HG03575 (cell line): ENCODE data around the gene FHIT.

ENCODE experiments used
- ATAC-seq: cut with Tn5 transposase; IDR thresholded peaks from one replicate; pipeline ENCODE4 v1.9.1; 2021; ENCODE audit not compliant: unreplicated experiment, insufficient number of reproducible peaks, low FRiP score; ENCODE audit errors: extremely low read depth

Gene FHIT

DNA sequence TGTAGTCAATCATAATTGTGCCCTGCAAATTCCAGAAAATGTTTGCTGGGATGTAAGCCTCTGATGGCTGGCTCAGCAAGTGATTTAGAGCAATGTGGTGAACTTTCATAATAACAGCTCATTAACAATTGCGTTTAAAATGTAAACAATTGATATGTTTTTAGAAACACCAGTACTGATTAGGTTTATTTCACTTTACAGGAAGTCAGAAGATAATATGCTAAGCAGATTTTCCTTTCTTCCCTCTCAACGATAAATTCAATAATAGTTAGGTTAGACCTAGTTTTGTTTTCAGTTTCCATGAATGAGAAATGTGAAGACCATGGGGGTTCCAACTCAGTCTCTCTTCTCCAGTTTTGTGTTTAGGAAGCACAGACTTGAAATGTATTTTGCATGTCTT is 71.0 kb downstream of the FHIT start:
- no peak for ATAC-seq

DNA sequence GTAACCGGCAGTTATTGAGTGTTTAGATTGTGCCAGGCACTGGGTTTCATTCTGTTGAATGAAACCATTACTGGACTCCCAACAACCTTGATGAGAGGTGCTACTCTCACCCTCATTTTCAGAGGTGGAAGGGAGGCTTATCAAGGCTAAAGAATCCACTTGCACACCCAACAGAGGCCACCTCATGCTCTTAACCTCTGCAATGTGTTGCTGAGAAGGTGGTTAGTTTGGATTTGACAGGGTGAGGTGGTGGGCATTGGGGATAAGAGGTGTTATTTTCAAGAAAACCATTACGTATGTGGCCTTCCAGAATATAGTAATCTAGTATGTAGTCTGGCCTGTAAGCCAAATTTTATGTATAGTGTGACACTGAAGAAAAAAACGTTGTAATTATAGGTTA is 73.1 kb downstream of the FHIT start:
- no peak for ATAC-seq

DNA sequence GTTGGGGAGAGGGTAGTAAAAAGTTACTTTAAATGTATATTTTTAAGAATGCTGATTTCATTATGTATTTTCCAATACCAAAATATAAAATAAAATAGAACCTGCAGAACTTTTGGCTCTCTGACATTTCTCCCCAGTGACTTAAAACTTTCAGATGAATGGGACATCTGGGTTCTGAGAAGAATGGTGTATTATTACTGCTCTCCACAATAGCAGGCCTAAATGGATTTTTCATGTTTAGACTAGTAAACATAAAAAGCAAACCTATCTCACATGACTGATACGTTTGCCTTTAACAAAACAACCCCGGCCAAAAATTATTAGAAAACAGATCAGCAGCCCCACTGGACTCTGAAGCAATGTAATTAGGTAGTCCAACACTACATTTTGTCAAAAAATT is 73.8 kb downstream of the FHIT start:
- ATAC-seq, result no peak

DNA sequence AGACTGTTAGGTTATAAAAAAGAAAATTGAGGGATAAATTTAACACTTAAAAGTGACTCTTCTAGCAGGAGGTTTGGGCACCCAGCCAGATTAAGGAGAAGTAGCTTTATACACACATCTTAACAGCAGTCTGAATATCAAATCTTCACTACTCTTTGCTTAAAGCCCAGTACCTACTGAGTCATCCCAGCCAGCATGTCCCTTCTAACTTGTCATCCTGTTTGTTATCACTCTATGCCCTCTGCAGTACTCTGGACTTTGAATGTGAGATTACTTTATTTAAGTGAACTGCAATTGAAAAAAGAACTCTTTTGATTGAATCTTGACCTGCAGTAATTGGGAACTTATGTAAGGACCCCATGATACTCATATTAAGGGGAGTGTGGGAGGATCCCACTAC is 77.6 kb downstream of the FHIT start:
- no peak for ATAC-seq

DNA sequence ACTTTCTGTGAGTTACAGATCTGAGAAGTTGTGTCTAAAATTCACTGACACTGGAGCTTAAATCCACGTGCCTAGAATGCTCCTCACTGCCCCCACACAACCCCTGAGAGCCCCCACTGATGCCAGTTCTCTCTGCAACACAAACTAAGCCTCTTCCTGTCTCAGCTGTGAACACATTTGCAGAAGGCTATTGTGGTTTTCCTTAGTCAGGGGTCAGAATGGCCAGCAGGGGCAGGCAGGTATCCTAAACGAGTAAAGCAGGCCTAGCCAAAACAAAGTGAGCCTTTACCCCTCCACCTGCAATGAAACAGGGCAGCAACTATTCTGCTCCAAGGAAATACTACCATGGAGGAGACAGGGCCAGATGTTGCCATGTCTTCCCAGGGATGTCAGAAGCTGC is 78.6 kb downstream of the FHIT start:
- no peak for ATAC-seq

DNA sequence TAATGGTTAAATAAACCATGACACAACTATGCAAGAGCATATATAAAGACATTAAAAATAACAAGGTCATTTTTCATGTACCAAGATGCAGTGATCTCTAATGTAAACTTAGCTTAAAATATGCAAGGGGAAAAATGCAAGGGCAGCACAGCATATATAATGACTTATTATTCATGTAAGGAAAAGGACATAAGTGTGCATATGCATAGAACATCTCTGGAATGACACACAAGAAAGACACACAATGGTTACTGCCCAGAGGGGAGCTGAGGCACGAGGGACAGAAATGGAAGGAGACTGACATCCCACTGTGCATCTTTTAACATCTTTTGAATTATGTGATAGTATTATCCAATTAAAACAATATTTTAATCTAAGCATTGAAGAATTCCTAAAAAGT is 79.0 kb downstream of the FHIT start:
- no peak for ATAC-seq

DNA sequence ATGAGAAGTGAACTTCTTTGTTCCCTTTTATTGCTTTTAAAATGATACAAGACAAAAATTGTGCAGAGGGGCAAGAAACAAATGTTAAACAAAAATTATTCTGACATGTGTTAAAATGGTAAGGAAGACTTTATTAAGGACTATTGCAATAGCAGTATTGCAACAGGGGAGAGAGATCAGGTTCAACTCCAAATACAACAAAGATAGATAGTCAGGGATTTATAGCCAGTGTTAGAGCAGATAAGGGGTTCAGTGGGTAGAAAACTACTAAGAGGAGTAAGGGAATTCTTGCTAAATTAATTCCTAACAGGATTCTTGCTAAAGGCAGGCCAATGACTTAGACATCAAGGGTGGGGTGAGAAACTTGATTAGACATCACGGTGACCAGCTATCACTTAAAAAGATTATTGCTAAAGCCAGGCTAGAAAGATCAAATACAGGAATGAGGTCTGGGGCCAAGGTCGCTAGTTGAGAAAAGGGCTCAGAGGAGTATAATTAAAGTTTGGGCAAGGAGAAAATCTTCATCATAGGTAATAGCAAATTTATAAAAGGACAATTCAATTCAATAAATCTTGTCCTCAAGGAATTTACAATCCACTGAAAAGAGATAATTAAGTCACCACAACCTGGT is 81.5 kb downstream of the FHIT start:
- no peak for ATAC-seq

DNA sequence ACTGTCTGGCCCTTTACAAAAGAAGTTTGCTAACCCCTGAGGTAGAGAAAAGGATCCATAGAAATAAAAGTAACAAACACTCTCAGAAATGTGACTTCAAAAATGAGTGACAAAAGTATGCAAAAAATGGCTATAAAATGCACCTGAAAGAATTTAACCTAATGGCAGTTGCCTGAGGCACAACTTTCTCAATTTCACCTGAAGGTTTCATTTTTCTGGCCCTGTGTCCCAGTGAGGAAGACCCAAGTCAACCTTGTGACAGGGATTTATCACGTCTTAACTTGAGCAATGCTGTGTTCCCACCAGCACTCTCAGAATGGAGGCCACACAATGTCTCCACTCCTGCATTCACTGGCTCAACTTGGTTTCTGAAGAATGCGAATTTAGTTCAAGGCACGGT is 83.0 kb downstream of the FHIT start:
- ATAC-seq, result no peak

DNA sequence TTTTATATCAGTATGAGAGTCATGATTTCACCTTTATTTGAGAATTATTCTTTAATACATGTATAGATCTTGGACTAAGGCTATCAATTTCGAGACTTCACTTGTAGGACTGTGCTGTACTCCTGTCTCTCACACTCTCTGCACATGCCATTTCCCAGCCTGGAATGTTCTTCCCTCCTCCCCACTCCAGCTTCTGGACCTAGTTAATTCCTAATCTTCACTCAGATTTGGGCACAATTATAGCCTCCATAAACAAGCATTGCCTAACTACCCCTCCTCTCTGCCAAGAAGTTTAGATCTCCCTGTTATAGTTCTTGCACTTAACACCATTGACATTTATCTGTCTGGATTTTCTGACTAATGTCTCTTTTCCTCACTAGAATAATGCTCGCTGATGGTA is 88.3 kb downstream of the FHIT start:
- no peak for ATAC-seq

DNA sequence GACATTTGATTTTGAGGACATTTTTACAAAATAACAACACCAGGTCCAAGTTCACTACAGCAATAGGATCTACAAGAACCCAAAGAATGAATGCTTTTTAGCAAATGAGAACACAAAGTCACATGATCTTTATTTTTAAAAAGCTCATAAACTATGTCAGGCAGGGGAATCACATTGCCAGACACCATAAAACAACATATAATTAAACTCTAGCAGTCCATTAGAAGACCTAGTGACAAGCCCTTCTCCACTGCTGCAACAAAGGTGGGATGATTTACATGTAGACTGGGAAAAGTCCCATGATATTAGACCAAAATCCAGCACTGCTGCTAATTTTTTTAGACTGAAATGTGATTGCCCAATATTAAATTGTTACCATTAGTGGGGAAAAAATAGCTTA is 92.6 kb downstream of the FHIT start:
- no peak for ATAC-seq

DNA sequence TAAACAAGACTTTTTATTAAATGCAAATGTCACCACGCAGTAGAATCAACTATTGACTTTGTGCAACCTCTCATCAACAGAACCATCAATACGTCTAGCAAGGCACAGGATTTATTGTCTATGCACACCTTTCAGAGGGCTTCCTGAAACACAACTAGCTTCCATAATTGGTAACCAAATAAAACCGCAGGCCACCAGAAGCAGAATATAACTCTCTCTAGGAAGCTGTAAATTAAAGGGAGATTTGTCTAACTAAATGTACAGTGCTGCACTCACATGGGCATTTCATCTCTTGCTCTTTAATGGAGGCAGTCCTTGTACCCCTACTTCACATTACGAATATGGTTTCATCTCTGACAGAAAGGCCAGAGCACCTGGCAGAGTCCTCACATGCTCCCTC is 93.0 kb downstream of the FHIT start:
- ATAC-seq, result no peak

DNA sequence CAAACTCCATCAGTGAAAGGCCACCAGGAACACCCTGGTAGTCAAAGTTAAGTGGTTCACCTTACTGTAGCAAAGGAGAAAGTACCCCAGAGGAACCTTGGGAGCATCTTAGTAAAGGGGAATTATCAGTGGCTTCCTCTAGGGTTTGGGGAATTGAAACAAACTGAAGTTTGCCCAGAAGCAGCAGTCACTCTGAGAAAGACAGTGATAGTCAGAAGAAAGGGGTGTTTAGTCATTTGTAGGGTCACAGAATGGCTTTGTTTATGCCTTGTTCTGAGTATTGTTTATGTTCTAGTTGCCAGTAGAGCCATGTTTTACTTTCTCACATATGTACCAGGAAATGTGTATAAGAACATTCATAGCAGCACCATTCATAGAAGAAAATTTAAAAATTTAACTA is 93.8 kb downstream of the FHIT start:
- peak; percentile 54 for ATAC-seq

DNA sequence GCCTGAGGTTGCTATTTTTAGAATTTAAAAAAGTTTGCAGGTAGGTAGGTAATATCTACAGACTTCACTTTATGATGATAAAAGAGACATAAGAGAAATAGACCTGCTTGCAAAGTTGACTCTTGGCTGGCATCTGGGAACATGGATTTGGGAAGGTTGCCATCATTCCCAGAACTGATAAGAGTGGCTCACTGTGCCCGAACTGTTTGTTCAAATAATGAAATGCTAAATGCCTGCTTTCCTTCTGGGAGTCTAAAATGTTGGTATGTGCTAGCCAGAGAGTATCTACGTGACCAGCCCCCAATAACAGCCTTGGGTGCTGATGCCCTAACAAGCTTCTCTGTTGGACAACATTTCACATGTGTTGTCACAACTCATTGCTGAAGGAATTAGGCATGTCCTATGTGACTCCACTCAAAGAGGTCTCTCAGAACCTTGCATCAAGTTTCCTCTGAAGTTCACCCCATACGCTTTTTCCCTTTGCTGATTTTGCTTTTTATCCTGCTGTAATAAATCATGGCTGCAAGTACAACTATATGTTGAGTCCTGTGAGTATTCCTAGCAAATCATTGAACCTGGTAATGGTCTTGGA is 95.5 kb downstream of the FHIT start:
- ATAC-seq, result no peak

DNA sequence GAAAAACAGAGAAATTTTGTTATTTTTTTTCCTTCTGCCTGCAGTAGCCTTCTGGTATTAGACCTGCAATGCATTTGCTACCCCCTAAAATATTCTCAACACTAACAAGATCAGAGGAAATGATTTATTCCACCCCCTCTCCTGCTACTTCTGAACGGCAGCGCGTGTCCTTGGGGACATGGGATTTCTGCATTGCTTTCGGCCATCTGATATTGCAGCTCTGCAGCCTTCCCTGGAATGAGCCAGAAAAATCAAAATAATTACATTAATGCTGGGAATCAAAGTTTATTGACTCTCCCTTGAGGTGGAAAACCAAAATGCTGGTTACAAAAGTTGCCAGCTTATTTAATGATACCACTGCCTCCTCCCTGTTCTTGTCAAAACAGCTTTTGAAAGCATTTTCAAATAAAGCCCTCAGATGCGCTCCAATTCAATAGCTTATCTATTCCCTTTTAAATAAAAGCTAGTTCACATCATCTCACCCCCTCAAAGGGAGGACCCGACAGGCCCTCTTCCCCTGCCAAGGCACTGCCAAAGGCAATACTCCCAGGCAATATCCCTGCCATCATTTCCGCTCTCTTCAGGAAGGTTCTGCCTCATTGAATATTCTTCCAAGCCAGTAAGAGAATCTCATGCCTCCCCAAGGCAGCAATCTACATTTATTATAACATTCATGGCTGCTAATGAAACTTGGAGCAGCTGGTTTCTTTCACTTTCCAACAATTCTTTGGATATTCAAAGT is 96.6 kb downstream of the FHIT start:
- no peak for ATAC-seq

DNA sequence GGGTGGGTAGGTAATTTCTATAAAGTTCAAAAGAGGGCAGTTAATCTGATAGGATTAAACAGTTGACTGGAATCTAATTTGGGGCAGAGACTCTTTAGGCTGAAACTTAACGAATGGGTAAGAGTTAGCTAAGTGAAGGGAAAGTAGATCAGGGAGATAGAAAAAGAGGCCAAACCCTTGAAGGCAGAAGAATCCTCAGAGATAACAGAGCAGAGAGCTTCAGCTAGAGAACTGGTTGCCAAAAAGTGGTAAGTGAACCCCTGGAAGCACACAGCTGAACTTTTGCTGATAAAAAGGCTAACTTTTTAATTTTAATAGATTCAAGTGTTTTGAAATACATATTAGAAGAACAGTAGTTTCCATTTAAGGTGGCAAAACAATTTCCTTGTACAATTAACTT is 99.2 kb downstream of the FHIT start:
- ATAC-seq, result no peak

DNA sequence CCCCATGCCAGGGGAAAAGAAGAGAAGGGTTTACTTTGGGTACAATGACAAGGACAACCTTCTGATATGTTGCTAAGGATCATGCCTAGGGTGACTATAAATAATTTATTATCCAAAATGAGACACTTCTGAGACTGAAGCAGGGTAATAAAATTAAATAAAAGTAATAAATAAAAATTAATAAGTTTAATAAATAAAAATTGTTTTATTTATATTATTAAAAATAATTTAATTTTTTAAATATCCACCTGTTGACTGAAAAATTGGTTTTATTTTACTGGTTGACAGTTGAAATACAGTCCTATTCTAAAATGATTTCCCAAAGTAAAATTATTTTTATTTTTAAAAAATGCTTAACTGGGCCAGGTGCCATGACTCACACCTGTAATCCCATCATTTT is 102.0 kb downstream of the FHIT start:
- ATAC-seq, result no peak

DNA sequence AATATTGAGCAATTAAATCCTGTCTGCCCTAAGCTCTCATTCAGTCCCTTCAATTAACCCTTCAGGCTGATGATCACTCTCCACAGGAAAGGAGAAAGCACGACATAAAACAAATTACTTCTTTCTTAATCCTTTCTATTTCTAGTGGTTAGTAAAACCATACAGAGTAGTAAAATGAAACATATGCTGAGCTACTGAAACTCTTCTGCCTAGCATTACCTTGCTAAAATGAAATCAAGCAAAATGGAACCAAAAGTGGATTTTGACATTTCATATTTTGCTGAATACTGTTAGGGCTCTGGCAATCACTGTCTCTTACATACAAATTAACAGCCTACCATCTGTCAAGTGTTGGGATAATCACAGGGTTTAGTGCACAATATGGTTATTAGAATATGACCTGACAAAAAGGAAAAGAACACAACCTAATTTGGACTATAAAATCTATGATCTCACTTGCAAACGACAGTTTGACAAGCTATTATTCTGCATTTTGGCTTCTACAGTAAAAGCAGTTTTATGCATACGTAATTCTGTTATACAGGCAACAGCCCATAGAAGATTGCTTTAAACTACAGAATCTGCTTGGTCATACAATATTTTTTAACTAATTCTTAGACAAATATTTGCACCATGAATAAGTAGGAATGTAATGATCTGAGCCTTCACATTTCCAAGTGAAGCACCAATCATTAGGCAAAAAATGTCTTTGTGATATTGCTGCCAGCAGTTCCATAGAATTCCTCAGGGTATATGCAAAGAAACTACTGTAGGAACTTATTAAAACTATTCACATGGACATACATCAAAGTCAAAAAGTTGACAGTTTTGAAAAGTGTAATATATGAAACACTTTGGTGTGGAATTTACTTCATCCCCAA is 105.0 kb downstream of the FHIT start:
- no peak for ATAC-seq

DNA sequence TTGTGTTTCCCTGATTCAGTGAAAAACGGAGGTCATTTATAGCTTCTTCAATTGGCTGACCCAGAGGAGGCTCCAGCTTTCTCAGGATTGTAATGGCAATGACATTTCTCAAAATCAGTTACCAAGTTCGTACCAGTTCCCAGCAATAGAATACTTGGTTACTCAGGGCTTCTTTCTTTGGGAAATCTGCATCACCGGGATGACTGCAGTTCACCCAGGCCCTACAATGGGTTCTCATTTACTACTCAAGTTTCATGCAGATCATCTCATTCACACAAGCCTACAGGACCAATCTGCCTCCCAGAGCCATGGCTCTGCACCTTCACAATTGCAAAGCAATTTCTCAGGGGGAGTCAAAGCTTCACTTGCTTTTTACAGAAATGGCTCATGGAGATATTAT is 109.6 kb downstream of the FHIT start:
- no peak for ATAC-seq

DNA sequence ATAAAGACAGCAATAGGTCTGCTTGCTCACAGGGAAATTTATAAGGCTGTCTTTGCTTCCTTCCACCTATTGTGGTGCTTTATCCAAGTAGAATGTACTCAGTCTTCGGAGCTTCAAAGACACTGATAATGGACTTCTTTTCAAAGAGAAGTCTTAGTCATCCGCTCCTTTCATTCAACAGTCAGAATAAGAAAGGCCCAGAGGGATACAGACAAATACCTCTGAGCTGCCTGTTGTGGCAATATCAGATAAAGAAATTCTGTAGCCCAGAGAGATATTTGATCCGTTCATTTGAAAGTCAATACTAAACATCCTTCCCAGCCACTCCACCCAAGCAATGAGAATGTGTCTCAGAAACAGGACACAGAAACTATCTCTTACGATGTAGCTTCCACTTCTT is 110.0 kb downstream of the FHIT start:
- no peak for ATAC-seq

DNA sequence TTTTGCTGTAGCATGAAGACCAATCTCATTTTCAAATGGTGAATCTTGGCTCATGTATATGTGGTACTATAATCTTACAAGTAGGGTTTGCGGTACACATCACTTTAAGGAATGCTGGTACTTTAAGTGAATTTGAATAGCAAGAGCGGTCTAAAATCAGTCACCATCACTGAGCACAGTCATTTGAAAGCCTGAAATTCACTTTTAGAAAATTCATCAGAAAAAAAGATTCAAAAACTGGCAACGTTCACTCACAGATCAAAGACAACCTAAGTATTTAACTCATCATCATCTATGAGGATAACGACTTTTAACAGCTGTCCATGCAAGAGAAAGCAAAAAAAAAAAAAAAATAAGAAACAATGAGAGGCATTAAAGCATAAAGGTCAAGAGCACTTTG is 111.6 kb downstream of the FHIT start:
- no peak for ATAC-seq
